HG02885 (cell line): ENCODE data around the gene ATRIP.
"Not testable (repeated sequence)": the region's sequence is repeated elsewhere in the genome, so short reads cannot be mapped to it uniquely, and the experiment has no call there.

Experiments
- ATAC-seq: cut with Tn5 transposase; IDR thresholded peaks from one replicate; pipeline ENCODE4 v1.9.1; 2021; ENCODE audit warnings: mild to moderate bottlenecking; ENCODE audit not compliant: unreplicated experiment, poor library complexity

Gene ATRIP

GRCh38 chr3:48435223-48435595 lies 11.3 kb upstream of the ATRIP start:
- ATAC-seq, result no peak

DNA sequence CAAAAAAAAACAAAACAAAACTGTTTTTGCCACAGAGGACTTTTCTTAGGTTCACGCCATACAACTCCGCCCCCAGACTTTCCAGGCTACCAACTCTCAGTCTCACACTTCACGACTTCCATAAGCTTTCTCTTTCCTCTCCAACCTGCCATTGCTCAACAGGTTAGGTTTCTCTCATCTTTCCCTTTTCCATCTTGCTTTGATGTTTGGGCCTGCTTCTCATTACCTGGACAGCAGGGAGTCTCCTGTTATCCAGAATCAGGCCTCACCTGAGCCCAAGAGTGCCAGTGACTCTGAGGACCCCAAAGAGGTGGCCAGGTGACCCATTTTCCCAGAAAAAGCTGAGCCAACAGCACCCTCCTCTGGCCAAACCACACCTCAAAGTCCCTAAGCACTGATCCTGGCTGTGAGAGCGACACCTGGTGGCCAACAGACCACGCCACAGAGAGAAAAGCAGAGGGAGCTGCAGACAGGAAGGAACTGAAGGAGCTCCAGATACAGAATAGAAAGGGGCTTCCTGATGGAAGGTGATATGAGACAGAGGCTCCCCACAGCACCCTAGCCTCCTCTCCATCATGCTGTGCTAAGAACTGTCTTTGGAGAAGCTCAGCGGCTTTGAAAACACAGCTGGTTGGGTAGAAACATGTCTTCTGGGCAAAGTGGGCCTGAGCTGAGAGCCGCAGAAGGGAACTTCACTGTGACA lies 10.6 kb upstream of the ATRIP start:
- ATAC-seq, result no peak

DNA sequence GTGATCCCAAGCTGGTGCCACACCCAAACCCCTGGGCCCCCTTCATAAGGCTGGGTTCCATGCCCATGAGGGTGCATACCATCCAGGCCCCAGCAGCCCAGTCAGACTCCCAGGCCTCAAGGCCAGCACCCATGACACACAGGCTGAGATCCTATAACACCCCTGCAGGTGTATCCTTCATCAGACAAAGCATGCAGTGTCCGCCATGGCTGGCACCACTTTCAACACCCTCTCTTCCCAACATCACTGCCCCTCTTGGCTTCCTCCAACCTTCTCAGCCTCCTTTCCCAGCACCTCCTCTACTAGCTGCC lies 10.1 kb upstream of the ATRIP start:
- ATAC-seq, result no peak

DNA sequence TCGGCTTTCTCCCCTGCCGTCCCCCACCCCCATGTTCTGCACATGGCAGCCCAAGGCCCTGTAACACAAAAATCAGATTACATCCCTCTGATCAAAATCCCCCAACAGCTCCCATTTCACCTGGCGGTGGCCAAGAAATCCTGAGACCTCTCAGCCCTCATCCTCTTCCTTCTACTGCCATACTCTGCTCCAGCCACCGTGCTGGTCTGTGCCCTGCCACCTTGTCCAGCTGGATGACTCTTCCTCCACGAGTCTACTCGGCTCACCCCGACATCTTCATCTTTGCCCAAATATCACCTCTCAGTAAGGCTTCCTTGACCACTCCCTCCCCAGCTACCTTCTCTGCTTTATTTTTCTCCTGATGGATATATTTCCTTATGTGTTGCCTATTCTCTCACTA lies 9.7 kb upstream of the ATRIP start:
- ATAC-seq, result no peak

DNA sequence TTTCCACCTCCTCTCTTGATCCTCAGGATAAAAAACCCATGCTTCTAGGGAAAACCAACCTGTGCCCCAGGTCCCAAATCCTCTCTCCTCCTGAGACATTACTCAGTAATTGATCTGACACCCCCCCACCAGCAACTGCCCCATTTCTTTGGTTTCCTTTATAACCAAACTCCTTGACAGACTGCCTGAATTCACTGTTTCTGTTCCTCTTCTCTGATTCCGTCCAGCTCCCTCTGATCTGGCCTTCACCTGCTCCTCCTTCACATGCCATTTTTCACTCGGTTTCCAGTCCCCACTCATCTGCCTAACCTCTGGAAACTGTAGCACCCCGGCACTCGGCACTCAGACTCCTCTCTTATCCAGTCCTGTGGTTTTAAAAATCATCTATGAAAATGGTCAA lies 8.7 kb upstream of the ATRIP start:
- ATAC-seq, result no peak

DNA sequence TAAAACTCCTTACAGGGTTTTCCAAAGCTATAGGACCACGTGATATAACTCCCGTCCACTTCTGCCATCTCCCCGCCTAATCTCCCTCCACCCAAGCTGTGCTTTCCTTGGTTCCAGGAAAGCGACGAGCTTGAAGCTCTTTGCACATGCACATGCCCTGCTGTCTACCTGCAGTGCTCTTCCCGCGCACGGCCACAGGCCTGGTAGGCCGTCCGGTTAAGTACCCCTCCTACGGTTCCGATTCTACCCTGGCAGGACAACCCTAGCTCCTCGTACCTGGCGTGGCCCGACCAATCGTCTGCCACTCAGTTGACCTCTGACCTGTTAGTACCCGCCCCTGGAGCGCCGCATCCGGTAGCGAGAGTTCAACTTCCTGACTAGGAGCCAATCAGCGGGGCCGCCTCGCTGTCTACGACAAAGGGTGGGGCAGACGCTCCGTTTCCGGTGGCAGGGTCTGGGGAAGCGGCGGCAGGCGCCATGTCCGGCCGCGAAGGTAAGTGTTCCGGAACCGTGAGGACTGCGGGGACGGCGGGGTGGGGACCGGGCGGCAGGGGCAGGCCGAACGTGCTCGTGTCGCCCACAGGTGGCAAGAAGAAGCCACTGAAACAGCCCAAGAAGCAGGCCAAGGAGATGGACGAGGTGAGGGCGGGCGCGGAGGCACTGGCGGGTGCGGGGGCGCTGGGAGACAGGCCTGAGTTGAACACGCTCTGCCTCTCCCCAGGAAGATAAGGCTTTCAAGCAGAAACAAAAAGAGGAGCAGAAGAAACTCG lies 6.5 kb upstream of the ATRIP start, which contains the start of the genes CCDC51 and TMA7:
Gene CCDC51, minus strand, starts transcription at position 300 of the 770 bp plus-strand sequence. CDS start 4,991 bp downstream, outside the sequence.
Gene TMA7, plus strand, starts transcription at position 438 of the 770 bp plus-strand sequence. Its CDS starts 40 bp downstream, at position 478.
- ATAC-seq, result peak; percentile 95

- no peak for ATAC-seq
These were observed 6.0 kb upstream of the ATRIP start for GRCh38 chr3:48440590-48440958.

DNA sequence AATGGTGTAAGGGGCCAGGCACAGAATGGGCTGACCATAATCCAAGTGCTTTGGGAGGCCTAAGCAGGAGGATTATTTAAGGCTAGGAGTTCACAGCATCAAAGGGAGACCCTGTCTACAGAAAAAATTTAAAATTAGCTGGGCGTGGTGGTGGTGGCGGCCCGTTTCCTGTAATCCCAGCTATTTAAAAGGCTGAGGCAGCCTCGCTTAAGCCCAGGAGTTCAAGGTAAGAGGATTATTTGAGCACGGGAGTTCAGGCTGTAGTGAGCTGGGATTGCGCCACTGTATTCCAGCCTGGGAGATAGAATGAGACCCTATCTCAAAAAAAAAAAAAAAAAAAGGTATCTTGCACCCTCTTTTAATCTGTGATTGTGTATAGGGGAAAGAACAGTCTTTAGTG lies 4.6 kb upstream of the ATRIP start:
- ATAC-seq, result no peak

DNA sequence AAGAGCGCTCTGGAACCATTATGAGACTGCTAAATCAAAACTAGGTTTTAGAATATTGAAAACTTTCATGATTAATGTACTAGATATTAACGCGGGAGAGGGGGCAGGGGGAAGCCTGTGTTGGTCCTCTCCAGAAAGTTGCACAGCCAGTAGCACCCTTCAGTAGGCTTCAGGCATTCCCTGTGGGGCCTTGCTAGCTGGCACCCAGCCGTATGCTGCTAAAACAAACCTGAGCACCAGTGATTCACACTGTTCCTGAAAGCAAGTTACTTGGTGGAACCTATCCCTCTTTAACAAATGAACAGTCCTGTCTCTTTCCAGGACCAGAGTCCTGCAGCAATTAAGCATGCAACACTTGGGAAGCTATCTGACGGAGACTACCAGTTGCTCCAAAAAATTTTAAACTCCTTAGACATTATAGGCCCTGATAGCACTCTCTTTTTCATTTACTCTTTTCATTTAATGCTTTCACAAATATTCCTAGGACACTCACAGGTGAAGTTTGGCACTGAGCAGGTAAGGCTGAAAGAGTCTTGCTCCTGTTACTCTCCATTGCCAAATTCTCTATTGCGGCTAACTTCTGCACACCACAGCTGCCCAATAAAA lies 1.2 kb upstream of the ATRIP start:
- no peak for ATAC-seq

GRCh38 chr3:48446043-48446424 lies 503 bp upstream of the ATRIP start:
- no peak for ATAC-seq

DNA sequence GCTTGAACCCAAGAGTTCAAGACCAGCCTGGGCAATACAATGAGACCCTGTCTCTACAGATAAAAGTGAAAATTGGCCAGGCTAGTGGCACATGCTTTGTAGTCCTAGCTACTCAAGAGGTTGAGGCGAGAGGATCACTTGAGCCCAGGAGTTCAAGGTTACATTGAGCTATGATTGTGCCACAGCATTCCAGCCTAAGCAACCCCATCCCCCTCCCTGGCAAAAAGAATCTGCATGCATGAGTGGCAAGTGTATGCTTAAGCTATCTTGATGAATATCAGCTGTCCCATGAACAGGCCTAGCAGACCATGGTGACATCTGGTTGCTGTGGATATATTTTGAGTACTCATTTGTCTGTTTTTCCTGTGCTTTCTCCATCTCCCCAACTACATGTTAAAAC lies 4.7 kb downstream of the ATRIP start:
- no peak for ATAC-seq

GRCh38 chr3:48456456-48456855 lies 9.9 kb downstream of the ATRIP start:
- ATAC-seq, result no peak

GRCh38 chr3:48459331-48459730 lies 12.8 kb downstream of the ATRIP start:
- ATAC-seq, result no peak

GRCh38 chr3:48459773-48460516 lies 13.4 kb downstream of the ATRIP start:
- ATAC-seq, result no peak

- ATAC-seq, result no peak
These were observed 14.0 kb downstream of the ATRIP start for GRCh38 chr3:48460517-48460902.

GRCh38 chr3:48461767-48462166 lies 15.2 kb downstream of the ATRIP start:
- not testable (repeated sequence) for ATAC-seq

DNA sequence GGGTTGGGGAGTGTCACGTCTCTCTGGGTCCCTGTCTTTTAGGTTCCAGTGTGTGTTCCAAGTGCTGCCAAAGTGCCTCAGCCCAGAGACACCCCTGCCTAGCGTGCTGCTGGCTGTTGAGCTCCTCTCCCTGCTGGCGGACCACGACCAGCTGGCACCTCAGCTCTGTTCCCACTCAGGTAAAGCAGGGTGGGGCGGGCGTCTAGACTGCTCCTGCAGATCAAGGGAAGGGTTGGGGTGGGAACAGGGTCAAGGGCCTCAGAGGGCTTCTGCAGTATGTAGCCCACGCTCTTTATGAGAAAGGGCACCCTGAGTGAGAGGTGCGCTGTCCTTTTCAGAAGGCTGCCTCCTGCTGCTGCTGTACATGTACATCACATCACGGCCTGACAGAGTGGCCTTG lies 17.2 kb downstream of the ATRIP start:
- no peak for ATAC-seq

- no peak for ATAC-seq
These were observed 18.2 kb downstream of the ATRIP start for GRCh38 chr3:48464713-48465221.

- no peak for ATAC-seq
These were observed 18.6 kb downstream of the ATRIP start for GRCh38 chr3:48465237-48465530.

DNA sequence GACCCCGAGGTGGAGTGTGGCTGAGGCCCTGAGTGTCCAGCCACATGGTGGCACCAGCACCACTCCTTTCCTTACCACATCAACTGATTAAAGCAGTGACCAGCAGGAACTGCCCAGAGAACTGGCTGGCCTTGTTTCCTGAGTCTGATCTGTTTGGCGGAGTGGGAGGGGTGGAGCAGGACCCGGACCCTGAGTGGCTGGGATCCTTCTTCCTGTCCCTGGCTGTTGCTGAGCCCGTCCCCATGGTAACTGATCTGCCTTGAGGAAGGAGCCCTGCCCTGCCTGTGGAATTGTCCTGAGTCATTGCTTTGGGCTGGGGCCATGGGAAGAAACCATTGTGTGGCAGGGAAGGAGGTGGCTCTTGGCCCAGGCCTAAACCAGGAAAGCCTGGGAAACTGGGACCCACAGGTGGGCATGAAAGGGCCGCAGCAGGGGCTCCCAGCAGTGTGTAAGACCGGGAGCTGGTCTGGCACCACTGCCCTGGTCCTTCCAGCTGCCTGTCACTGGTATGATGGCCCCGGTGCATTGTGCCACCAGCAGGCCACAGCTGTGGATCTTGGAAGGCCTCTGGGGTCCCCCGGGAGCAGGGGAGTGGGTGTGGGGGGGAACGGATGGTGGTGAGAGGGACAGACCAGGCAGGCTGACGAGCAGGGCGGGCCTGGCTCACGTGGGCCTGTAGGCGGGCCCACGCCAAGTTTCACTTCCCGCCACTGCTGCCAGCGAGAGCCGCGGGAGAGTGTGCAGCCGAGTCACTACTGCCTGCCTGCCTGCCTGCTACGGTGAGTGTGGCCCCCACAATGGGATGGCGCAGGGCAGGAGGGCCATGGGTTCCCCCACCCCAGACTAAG lies 19.2 kb downstream of the ATRIP start:
- ATAC-seq, result peak; percentile 85
